Sigmoid colon (tissue), 4 donors: ENCODE data around the gene DSCAM.

Source experiments
- EP300 ChIP-seq, 4 donors: sonication (generic); formaldehyde crosslinking; IDR thresholded peaks; one replicate each; pipeline ENCODE4 v1.6.1; 2017; ENCODE audit warnings: antibody characterized with exemption in 4 of 4
- POLR2A ChIP-seq, 2 donors: fragments of 450-650 bp; IDR thresholded peaks; one replicate each; pipeline ENCODE4 v1.6.1; 2016; ENCODE audit warnings: antibody characterized with exemption in 2 of 2, mild to moderate bottlenecking in 2 of 2, moderate library complexity in 2 of 2
- POLR2AphosphoS5 ChIP-seq, 4 donors: sonication (generic); formaldehyde crosslinking; IDR thresholded peaks; one replicate each; pipeline ENCODE4 v1.6.1; 2017; ENCODE audit warnings: antibody characterized with exemption in 4 of 4
- TF ChIP-seq, protein P1 (sequence below), 4 experiments: fragments of 450-650 bp in 3 of 4; fragments of 200-600 bp in 1 of 4; IDR thresholded peaks; one replicate each; pipeline ENCODE4 v1.5.1; 2016 to 2019; ENCODE audit warnings: antibody characterized with exemption in 4 of 4, mild to moderate bottlenecking in 3 of 4, moderate library complexity in 2 of 4

DNA sequence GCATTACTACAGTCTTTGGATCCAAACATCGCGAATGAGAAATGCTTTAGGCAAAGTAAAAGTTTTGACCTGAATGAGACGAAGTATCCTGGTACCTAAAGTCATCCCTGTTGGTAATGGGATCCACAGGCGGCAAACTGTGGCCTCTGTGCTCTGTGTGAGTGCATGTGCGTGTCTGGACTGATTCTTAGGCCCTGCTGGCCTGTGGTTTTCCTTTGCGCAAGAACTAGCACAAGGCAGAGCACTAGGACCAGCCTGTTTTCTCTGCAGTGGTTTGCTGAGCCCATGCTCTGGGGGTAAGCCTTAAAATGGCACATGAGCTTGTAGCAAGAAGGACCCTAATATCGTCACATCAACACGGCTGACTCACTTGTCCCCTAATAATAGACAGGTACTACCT lies 251.2 kb downstream of the DSCAM start:
- TF ChIP-seq POLR2A (IDR thresholded peaks at IDR 0.05) (no peak), POLR2AphosphoS5 (IDR thresholded peaks at IDR 0.05) (no peak), EP300 (IDR thresholded peaks at IDR 0.05) (no peak)
- TF ChIP-seq, protein P1, sequence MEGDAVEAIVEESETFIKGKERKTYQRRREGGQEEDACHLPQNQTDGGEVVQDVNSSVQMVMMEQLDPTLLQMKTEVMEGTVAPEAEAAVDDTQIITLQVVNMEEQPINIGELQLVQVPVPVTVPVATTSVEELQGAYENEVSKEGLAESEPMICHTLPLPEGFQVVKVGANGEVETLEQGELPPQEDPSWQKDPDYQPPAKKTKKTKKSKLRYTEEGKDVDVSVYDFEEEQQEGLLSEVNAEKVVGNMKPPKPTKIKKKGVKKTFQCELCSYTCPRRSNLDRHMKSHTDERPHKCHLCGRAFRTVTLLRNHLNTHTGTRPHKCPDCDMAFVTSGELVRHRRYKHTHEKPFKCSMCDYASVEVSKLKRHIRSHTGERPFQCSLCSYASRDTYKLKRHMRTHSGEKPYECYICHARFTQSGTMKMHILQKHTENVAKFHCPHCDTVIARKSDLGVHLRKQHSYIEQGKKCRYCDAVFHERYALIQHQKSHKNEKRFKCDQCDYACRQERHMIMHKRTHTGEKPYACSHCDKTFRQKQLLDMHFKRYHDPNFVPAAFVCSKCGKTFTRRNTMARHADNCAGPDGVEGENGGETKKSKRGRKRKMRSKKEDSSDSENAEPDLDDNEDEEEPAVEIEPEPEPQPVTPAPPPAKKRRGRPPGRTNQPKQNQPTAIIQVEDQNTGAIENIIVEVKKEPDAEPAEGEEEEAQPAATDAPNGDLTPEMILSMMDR (IDR thresholded peaks at IDR 0.05) = no peak
